Progenitor cell of endocrine pancreas (in vitro differentiated cells): Measurements from ENCODE around the gene TMEM72. TPM values are rescaled to one million over a fixed set of nuclear protein-coding genes. Genes with fewer than 3 reads are reported as not detected.

ENCODE experiments used
- DNase-seq: peaks from one replicate; pipeline ENCODE4 v3.0.0; 2021; ENCODE audit warnings: low spot score; ENCODE audit not compliant: unreplicated experiment
- H3K27ac Mint-ChIP-seq: 2 replicates; pipeline ENCODE4 v1.8.0; 2021; ENCODE audit warnings: mild to moderate bottlenecking, moderate library complexity, mixed read lengths
- H3K27me3 Mint-ChIP-seq: 2 replicates; pipeline ENCODE4 v1.8.0; 2021; ENCODE audit warnings: mixed read lengths
- H3K36me3 Mint-ChIP-seq: 2 replicates; pipeline ENCODE4 v1.8.0; 2022; ENCODE audit warnings: mixed read lengths; ENCODE audit not compliant: insufficient read depth
- H3K4me1 Mint-ChIP-seq: 2 replicates; pipeline ENCODE4 v1.8.0; 2021; ENCODE audit warnings: low read depth, mixed read lengths
- H3K4me3 Mint-ChIP-seq: 2 replicates; pipeline ENCODE4 v1.8.0; 2021; ENCODE audit warnings: low read depth, mild to moderate bottlenecking, moderate library complexity, mixed read lengths
- H3K9me3 Mint-ChIP-seq: 2 replicates; pipeline ENCODE4 v1.8.0; 2021; ENCODE audit warnings: low read depth, mixed read lengths
- total RNA-seq: library from RNA; stranded (reverse); gene quantifications from 2 replicates; pipeline ENCODE4 v1.2.1, GENCODE V29; 2021
- TF ChIP-seq, protein P1 (sequence below): fragments of 200-600 bp; sonication (generic); IDR thresholded peaks from one replicate; pipeline ENCODE4 v1.5.0; 2021; ENCODE audit warnings: antibody characterized with exemption, mild to moderate bottlenecking; ENCODE audit not compliant: unreplicated experiment

Gene TMEM72
- total RNA-seq, 1 donor from 2014 or later, result 0.93 TPM

DNA sequence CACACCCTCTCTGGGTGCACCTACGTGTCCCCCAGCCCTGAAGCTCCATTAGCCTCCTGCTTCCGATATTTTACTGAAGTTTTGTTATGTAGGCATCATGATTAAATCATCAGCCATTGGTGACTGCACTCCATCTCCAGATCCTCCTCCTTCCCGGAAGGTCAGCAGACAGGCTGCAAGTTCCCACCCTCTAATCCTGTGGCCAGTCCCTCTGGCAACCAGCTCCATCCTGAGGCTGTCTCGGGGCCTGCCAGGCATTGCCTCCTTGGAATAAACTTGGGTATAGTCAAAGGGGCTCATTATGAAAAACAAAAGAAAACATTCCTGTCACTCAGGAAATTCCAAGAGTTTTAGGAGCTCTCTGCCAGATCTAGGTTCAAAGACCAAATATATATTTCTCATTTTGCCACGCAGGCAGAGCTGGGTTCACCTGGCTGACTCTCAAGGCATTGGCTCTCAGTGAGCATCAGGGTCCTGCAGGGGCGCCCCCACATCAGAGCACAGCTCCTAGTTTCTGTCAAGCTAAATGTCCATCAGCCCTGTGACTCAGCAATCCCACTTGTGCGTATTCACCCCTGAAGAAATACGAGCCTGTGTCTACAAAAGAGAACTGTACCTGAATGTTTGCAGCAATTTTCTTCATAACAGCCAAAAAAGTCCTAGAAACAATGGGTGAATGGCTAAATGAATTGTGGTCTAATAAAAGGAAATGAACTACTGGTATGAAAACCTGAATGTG lies 27.4 kb upstream of the TMEM72 start:
- Mint-ChIP-seq H3K4me3 (no peak overlapping the region), H3K36me3 (no peaks in the 10 kb centered on the region), H3K27me3 (peaks cover 38% of the 10 kb centered on the region), H3K27ac (no peak overlapping the region), H3K9me3 (no peaks in the 10 kb centered on the region), H3K4me1 (peaks cover 11% of the 10 kb centered on the region)
- TF ChIP-seq, protein P1, sequence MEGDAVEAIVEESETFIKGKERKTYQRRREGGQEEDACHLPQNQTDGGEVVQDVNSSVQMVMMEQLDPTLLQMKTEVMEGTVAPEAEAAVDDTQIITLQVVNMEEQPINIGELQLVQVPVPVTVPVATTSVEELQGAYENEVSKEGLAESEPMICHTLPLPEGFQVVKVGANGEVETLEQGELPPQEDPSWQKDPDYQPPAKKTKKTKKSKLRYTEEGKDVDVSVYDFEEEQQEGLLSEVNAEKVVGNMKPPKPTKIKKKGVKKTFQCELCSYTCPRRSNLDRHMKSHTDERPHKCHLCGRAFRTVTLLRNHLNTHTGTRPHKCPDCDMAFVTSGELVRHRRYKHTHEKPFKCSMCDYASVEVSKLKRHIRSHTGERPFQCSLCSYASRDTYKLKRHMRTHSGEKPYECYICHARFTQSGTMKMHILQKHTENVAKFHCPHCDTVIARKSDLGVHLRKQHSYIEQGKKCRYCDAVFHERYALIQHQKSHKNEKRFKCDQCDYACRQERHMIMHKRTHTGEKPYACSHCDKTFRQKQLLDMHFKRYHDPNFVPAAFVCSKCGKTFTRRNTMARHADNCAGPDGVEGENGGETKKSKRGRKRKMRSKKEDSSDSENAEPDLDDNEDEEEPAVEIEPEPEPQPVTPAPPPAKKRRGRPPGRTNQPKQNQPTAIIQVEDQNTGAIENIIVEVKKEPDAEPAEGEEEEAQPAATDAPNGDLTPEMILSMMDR, result no peak
- DNase-seq, result no peak

DNA sequence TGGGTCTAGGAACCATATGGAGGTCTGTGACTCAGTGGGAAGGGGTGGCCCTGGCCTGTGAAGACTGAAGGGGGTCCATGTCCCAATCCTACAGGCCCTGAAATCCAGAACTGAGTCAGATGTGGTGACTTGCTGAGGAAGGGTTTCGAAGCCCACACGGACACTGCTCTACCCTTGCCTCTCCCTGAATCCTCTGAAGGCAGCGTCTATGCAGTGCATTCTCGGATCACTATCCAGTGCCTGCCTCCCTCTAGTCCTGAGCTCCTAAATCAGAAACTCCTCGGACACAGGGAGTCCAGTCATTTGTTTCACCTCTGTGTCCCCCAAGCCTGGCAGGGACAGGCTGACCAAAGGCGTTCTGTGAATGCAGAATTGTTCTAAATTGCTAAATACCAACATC lies 25.4 kb upstream of the TMEM72 start:
- H3K36me3 Mint-ChIP-seq, result no peaks in the 10 kb centered on the region
- H3K27me3 Mint-ChIP-seq, result peaks cover 29% of the 10 kb centered on the region
- H3K27ac Mint-ChIP-seq, result no peak overlapping the region
- H3K9me3 Mint-ChIP-seq, result no peaks in the 10 kb centered on the region
- no peak overlapping the region for H3K4me3 Mint-ChIP-seq
- no peaks in the 10 kb centered on the region for H3K4me1 Mint-ChIP-seq
- TF ChIP-seq, protein P1, result no peak
- no peak for DNase-seq

DNA sequence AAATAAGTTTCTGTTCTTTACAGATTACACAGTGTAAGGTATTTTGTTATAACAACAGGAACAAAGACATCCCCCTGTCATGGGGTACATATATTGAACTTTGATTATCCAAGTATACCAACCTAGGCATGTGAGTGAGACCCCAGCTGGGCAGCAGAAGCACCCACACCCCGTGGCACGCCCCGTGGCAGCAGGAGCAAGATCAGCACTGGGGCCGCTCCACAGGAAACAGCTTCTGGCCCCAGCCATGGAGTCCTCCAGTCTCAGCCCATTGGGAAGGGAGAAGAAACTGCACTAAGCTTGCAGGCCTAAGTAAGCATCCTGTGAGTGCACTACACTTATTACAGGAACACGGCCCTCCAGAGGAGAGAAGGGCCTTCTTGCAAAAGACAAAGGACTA lies 24.2 kb upstream of the TMEM72 start:
- no peak overlapping the region for H3K27ac Mint-ChIP-seq
- DNase-seq, result no peak
- H3K4me1 Mint-ChIP-seq, result no peaks in the 10 kb centered on the region
- no peaks in the 10 kb centered on the region for H3K36me3 Mint-ChIP-seq
- no peaks in the 10 kb centered on the region for H3K9me3 Mint-ChIP-seq
- H3K4me3 Mint-ChIP-seq, result no peak overlapping the region
- H3K27me3 Mint-ChIP-seq, result peaks cover 23% of the 10 kb centered on the region
- TF ChIP-seq, protein P1, result no peak

DNA sequence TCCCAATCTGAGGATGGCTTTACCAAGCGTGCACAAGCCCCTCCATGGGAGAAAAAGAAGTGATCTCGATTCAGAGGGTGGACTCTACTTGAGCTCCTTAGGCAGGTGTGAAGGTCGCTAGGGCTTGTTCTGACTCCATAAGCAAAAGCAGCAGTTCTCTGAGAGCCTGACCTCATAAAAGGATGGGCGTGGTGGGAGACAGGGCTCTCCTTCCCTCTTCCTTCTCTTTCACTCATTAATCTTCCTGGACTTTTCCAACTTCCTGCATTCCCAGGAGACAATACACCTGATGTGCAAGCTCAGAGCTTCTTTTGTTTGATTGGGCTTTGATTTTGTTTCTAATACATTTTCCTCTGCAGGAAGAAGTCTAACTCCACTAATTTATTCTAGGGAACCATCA lies 22.3 kb upstream of the TMEM72 start:
- TF ChIP-seq, protein P1, result no peak
- peaks cover 12% of the 10 kb centered on the region for H3K27me3 Mint-ChIP-seq
- H3K36me3 Mint-ChIP-seq, result no peaks in the 10 kb centered on the region
- no peak for DNase-seq
- no peaks in the 10 kb centered on the region for H3K4me1 Mint-ChIP-seq
- no peak overlapping the region for H3K4me3 Mint-ChIP-seq
- no peaks in the 10 kb centered on the region for H3K9me3 Mint-ChIP-seq
- H3K27ac Mint-ChIP-seq, result no peak overlapping the region

DNA sequence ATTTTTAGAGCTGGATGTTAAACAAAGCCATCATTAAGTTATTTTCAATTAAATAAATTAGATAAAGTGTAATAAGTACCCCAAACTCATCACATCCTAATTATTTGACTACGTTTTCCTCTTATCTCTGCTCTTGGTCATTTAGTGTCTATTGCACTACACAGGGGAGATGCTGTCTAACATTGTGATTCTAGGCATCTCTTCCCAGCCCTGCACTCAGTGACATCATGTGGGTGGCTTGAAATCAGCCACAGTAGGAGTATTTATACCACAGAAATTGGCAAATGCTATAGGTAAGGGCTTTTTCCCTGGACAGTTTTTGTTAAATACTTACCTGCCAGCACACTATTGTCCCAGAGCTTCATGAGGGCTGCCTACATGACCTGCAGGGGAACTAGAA lies 21.3 kb upstream of the TMEM72 start:
- H3K4me3 Mint-ChIP-seq, result no peak overlapping the region
- TF ChIP-seq, protein P1, result no peak
- peaks cover 9% of the 10 kb centered on the region for H3K27me3 Mint-ChIP-seq
- H3K9me3 Mint-ChIP-seq, result no peaks in the 10 kb centered on the region
- no peaks in the 10 kb centered on the region for H3K4me1 Mint-ChIP-seq
- H3K36me3 Mint-ChIP-seq, result no peaks in the 10 kb centered on the region
- H3K27ac Mint-ChIP-seq, result no peak overlapping the region
- DNase-seq, result no peak
